IPS DF 6.9 (cell line): ENCODE measurements around the gene BTG2.

Experiments used
- DNase-seq: peaks from one replicate; pipeline ENCODE4 v3.0.0-alpha.2; 2013; ENCODE audit warnings: low read depth, low spot score
- H3K27ac ChIP-seq: one replicate; pipeline ENCODE4 v1.5.1; 2013; ENCODE audit warnings: low read length, control low read depth
- H3K27me3 ChIP-seq: 2 replicates; pipeline ENCODE4 v1.6.1; 2013; ENCODE audit warnings: mild to moderate bottlenecking, low read length; ENCODE audit not compliant: control insufficient read depth, insufficient read depth
- H3K36me3 ChIP-seq: 2 replicates; pipeline ENCODE4 v1.6.1; 2013; ENCODE audit warnings: low read length; ENCODE audit not compliant: control insufficient read depth, insufficient read depth
- H3K4me1 ChIP-seq: 2 replicates; pipeline ENCODE4 v1.6.1; 2013; ENCODE audit warnings: low read length; ENCODE audit not compliant: control insufficient read depth, insufficient read depth
- H3K4me3 ChIP-seq: 2 replicates; pipeline ENCODE4 v1.5.1; 2013; ENCODE audit warnings: mild to moderate bottlenecking, low read length
- H3K9me3 ChIP-seq: 2 replicates; pipeline ENCODE4 v1.6.1; 2013; ENCODE audit warnings: low read length, inconsistent platforms; ENCODE audit not compliant: control insufficient read depth, insufficient read depth
- WGBS: extraction: QIAGEN DNeasy Blood & Tissue Kit; methylation state at CpG from one replicate; pipeline ENCODE4 v1.1.7; 2013; ENCODE audit warnings: mixed read lengths, missing lambda C conversion rate; ENCODE audit not compliant: insufficient read length, insufficient coverage; 5-methylcytosine and 5-hydroxymethylcytosine counted together

BTG2 gene

DNA sequence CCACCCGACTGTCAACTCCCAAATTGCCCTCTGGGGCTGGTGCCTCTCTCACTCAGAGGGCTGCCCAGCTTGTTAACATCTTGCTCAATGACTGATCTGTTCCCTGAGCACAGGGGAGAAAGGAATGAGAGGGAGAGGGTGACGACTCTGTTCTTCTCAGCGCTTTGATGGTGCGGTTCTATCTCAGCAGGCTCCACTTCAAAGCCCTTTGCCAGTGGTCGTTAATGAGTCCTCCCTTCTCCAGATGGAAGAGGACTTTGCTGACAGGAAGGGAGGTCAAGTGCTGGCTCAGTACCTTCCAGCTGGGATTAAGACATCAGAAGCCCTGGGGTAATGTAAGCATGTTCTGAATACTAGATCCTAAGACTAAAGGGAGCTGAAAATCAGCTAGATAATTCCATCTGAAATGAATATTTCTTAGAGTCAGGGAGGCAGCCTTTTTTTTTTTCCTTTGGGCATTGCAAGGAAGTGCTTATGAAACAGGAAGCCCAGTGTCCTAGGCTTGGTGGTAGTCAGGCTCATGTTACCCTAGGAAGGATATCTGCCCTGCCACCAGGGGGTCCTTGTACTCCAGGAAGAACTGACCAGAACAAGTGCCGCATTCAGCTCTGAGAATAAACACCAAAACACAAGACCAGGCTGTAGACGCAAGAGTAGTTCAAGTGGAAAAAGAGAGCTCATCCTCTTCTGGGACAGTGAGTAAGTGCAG is 40.9 kb downstream of the BTG2 start:
- no CpG with 5 or more reads among the region's 7 CpGs for WGBS
- Histone ChIP-seq H3K4me3 (no peak overlapping the region), H3K27me3 (no peaks in the 10 kb centered on the region), H3K4me1 (peaks cover 2% of the 10 kb centered on the region; the same call in 1 of the 2 replicates), H3K9me3 (no peaks in the 10 kb centered on the region), H3K27ac (no peak overlapping the region), H3K36me3 (no peaks in the 10 kb centered on the region)
- no peak for DNase-seq

DNA sequence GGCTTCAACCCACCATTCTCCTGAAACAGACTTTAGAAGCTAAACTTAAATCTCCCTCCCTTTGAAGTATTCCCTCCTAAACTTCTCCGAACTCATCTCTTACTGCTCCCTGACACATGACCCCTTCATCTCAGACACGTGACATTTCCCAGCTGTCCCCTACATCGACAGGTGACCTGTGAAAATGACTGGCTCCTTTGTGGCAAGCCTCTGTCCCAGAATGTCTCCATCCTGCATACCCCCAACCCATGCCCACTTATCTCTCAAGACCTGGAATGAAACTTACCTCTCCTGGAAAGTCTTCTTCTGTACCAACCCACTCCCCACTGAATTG is 41.4 kb downstream of the BTG2 start:
- H3K27ac ChIP-seq: no peak overlapping the region

DNA sequence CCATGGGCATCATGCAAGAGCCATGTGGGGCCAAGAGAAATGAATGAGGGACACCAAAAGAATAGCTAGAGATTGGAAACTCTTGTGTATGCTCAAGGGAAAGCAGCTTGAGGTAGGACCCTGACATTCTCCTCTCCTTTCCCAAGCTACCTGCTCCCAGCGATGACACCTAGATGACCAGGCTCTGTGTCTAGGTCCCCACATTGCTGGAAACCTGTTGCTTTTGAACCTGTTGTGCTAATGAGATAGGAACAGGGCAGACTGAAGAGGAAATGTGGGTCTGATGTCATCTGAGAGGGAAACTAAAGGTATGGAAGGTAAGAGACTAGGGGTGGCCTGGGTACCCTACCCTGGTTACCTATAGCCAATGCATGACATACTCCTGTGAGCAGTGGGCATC is 43.8 kb downstream of the BTG2 start:
- no peaks in the 10 kb centered on the region; the same call in none of the 2 replicates for H3K4me1 ChIP-seq
- H3K27ac ChIP-seq: no peak overlapping the region
- H3K27me3 ChIP-seq: no peaks in the 10 kb centered on the region
- H3K9me3 ChIP-seq: no peaks in the 10 kb centered on the region
- H3K4me3 ChIP-seq: no peak overlapping the region
- no peak for DNase-seq
- no CpG with 5 or more reads among the region's 1 CpG for WGBS
- H3K36me3 ChIP-seq: no peaks in the 10 kb centered on the region

More for the DNA sequence above, 41.4 kb downstream of the BTG2 start:
- Histone ChIP-seq H3K4me3 (no peak overlapping the region), H3K27me3 (no peaks in the 10 kb centered on the region), H3K4me1 (peaks cover 2% of the 10 kb centered on the region; the same call in 1 of the 2 replicates), H3K36me3 (no peaks in the 10 kb centered on the region), H3K9me3 (no peaks in the 10 kb centered on the region)
- DNase-seq: no peak
- WGBS: 100% methylated on average over 1 of the region's 3 CpGs

DNA sequence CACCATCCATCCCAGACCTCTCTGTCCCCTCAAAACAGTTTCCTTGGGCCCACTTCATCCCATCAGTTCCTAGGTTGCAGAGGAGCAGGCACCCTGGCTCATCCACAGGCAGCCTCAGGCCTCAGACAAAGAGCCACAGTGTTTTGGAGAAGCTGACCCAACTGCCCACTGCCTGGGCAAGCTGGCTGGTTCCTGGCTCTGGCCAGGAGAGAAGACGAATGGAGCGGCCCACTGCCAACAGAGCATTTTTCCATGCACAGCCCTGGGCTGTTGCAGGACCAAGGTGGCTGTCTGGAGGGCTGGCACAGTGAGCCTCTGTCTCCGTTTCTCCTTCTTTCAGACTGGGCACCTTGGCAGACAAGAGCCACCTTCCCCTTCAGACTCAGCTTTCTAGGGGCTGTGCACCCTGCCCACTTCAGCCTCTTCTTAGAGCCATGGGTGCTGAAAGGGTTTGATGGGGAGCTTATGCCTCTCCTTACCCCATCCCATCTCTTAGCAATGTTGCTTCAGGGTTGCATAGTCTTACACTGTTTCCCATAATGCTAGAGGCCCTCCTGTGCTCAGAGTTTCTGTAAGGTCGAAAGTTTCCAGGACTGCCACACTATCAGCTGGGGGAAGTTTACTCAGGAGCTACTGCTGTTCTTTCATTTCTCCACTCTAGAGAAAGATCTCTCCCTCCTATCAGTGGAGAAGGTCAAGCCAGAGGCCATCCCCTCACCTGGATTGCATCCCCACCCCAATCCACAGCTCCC is 44.6 kb downstream of the BTG2 start:
- Histone ChIP-seq H3K27me3 (no peaks in the 10 kb centered on the region), H3K27ac (no peak overlapping the region), H3K9me3 (no peaks in the 10 kb centered on the region), H3K36me3 (no peaks in the 10 kb centered on the region), H3K4me1 (no peaks in the 10 kb centered on the region; the same call in none of the 2 replicates), H3K4me3 (no peak overlapping the region)
- DNase-seq: no peak
- WGBS: no CpG with 5 or more reads among the region's 4 CpGs

- H3K4me1 ChIP-seq: no peaks in the 10 kb centered on the region; the same call in none of the 2 replicates
- no peaks in the 10 kb centered on the region for H3K27me3 ChIP-seq
- no peak within 1 kb of the TSS for H3K4me3 ChIP-seq
- H3K36me3 ChIP-seq: no peaks in the 10 kb centered on the region
- H3K27ac ChIP-seq: no peak within 1 kb of the TSS
- no CpG with 5 or more reads among the region's 17 CpGs for WGBS
- no peak for DNase-seq
- no peaks in the 10 kb centered on the region for H3K9me3 ChIP-seq
Measured at GRCh38 chr1:203351037-203351625, 45.8 kb downstream of the BTG2 start, which contains the start of gene FMOD. Gene FMOD (minus strand): TSS chr1:203351122. CDS start chr1:203348270, 2,852 bp downstream.

DNA sequence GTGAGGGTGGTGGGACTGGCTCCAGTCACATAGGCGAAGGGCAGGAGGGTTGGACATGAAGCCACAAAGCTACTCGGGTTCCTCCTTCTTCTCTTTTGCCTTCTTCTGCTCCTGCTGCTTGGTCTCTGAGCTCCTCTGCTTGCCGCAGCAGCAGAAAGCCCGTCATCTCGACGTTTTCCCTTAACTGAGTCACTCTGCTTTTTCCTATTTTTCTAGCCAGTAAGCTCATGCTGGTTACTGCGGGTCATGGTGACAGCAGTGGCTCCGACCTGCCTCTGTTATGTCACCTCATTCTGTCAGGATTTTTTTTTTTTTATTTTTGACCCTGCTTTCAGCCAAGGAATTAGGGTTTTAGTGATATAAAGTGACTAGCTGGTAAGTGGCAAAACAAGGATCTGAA is 48.2 kb downstream of the BTG2 start:
- no peak overlapping the region for H3K4me3 ChIP-seq
- H3K27me3 ChIP-seq: no peaks in the 10 kb centered on the region
- DNase-seq: no peak
- no peaks in the 10 kb centered on the region for H3K36me3 ChIP-seq
- no peak overlapping the region for H3K27ac ChIP-seq
- H3K4me1 ChIP-seq: no peaks in the 10 kb centered on the region; the same call in none of the 2 replicates
- no peaks in the 10 kb centered on the region for H3K9me3 ChIP-seq
- no CpG with 5 or more reads among the region's 8 CpGs for WGBS

DNA sequence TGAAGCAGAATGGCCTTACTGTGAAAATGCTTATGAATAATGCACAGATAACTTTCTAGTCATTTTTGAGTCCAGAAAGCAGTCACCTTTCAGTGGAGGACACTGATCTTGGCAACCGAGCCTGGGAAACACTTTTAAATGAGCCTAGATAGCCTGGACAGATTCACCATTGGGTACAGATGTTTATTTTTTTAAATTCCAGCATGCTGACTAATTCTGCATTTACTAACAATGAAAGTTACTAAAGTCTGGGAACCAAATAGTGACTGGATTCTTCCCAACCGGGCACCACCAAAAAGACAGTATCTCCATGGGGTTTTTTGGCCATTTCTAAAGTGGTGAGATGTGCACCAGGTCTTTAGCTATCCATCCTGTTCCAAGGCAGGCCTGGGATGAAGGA is 48.9 kb downstream of the BTG2 start:
- Histone ChIP-seq H3K9me3 (no peaks in the 10 kb centered on the region), H3K27ac (no peak overlapping the region), H3K27me3 (no peaks in the 10 kb centered on the region), H3K4me3 (no peak overlapping the region), H3K36me3 (no peaks in the 10 kb centered on the region), H3K4me1 (no peaks in the 10 kb centered on the region; the same call in none of the 2 replicates)
- WGBS: no CpG with 5 or more reads among the region's 2 CpGs
- DNase-seq: no peak

- H3K4me1 ChIP-seq: 0 out of 2 replicates have a peak, but pooled peaks cover 1% of the 10 kb centered on the region
- no peak overlapping the region for H3K27ac ChIP-seq
- no peaks in the 10 kb centered on the region for H3K9me3 ChIP-seq
- H3K4me3 ChIP-seq: no peak overlapping the region
- no peaks in the 10 kb centered on the region for H3K27me3 ChIP-seq
- no peaks in the 10 kb centered on the region for H3K36me3 ChIP-seq
- no peak for DNase-seq
Measured at GRCh38 chr1:203359010-203359571, 53.8 kb downstream of the BTG2 start.
